ENCODE measurements around the gene TRMT61B. TPM values are rescaled to one million over a fixed set of nuclear protein-coding genes. Genes with fewer than 3 reads are reported as not detected.
A peak's percentile ranks its signal among the peaks of the same experiment; 100 is the strongest.

TRMT61B gene
- total RNA-seq, 1 donor from 2014 or later, result 16.8 TPM

- H3K9me3 Mint-ChIP-seq, result no peaks in the 10 kb centered on the region
- DNase-seq (no peak), ATAC-seq (ENCODE audit: low read depth) (no peak)
- intact Hi-C loops (cut with micrococcal nuclease), result no loop called here
- POLR2A ChIA-PET, result no interaction called here
- no peak overlapping the region for H3K4me3 Mint-ChIP-seq
- H3K4me1 Mint-ChIP-seq, result peaks cover 35% of the 10 kb centered on the region
- H3K27me3 Mint-ChIP-seq, result no peaks in the 10 kb centered on the region
- peaks cover 55% of the 10 kb centered on the region for H3K36me3 Mint-ChIP-seq (ENCODE audit: low read depth)
- no peak overlapping the region for H3K27ac Mint-ChIP-seq
- CTCF ChIA-PET, result no interaction called here
- TF ChIP-seq CTCF (IDR thresholded peaks at IDR 0.05), result no peak
These were observed 32.5 kb upstream of the TRMT61B start for GRCh38 chr2:28902584-28902983.

- POLR2A ChIA-PET, result interaction anchor here (0.9 kb wide), 1 partner anchor 32 kb away, joined by 3 read pairs; the partner anchor contains the start of gene TRMT61B
- DNase-seq, result no peak
- peaks cover 42% of the 10 kb centered on the region for H3K4me1 Mint-ChIP-seq
These were observed 31.7 kb upstream of the TRMT61B start for GRCh38 chr2:28901841-28902240.

GRCh38 chr2:28901202-28901601 is 31.1 kb upstream of the TRMT61B start:
- DNase-seq, result no peak
- Mint-ChIP-seq H3K27me3 (no peaks in the 10 kb centered on the region), H3K27ac (no peak overlapping the region), H3K4me1 (peaks cover 49% of the 10 kb centered on the region), H3K4me3 (no peak overlapping the region), H3K9me3 (no peaks in the 10 kb centered on the region), H3K36me3 (ENCODE audit: low read depth) (peaks cover 47% of the 10 kb centered on the region)
- intact Hi-C loops (cut with micrococcal nuclease), result no loop called here
- ChIA-PET POLR2A (interaction anchor here (0.9 kb wide), 1 partner anchor 31 kb away, joined by 3 read pairs; the partner anchor contains the start of gene TRMT61B), CTCF (no interaction called here)
- no peak for ATAC-seq (ENCODE audit: low read depth)
- TF ChIP-seq CTCF (IDR thresholded peaks at IDR 0.05), result no peak

More at GRCh38 chr2:28901841-28902240, 31.7 kb upstream of the TRMT61B start:
- Mint-ChIP-seq H3K36me3 (ENCODE audit: low read depth) (peaks cover 52% of the 10 kb centered on the region), H3K4me3 (no peak overlapping the region), H3K27me3 (no peaks in the 10 kb centered on the region), H3K9me3 (no peaks in the 10 kb centered on the region), H3K27ac (no peak overlapping the region)
- intact Hi-C loops (cut with micrococcal nuclease), result no loop called here
- CTCF ChIA-PET, result no interaction called here
- ATAC-seq (ENCODE audit: low read depth), result no peak
- no peak for TF ChIP-seq CTCF (IDR thresholded peaks at IDR 0.05)

GRCh38 chr2:28898048-28898447 is 27.9 kb upstream of the TRMT61B start:
- ATAC-seq (ENCODE audit: low read depth), result no peak
- H3K36me3 Mint-ChIP-seq (ENCODE audit: low read depth), result peaks cover 28% of the 10 kb centered on the region
- no peak overlapping the region for H3K27ac Mint-ChIP-seq
- ChIA-PET CTCF (no interaction called here), POLR2A (no interaction called here)
- no peak for DNase-seq
- H3K4me3 Mint-ChIP-seq, result peak overlapping the region; percentile 28
- peaks cover 59% of the 10 kb centered on the region for H3K4me1 Mint-ChIP-seq
- no peaks in the 10 kb centered on the region for H3K9me3 Mint-ChIP-seq
- H3K27me3 Mint-ChIP-seq, result no peaks in the 10 kb centered on the region
- no peak for TF ChIP-seq CTCF (IDR thresholded peaks at IDR 0.05)
- intact Hi-C loops (cut with micrococcal nuclease), result loop anchor here (5.0 to 10.0 kb wide), 3 partner anchors 76 to 1247 kb away; partner anchors contain the start of genes MRPL33 and YPEL5

- Mint-ChIP-seq H3K27ac (no peak overlapping the region), H3K36me3 (ENCODE audit: low read depth) (peaks cover 20% of the 10 kb centered on the region), H3K27me3 (no peaks in the 10 kb centered on the region), H3K4me1 (peaks cover 59% of the 10 kb centered on the region), H3K9me3 (no peaks in the 10 kb centered on the region), H3K4me3 (peak overlapping the region; percentile 99)
- TF ChIP-seq CTCF (IDR thresholded peaks at IDR 0.05), result no peak
- DNase-seq (no peak), ATAC-seq (ENCODE audit: low read depth) (no peak)
- ChIA-PET POLR2A (interaction anchor here (5.8 kb wide), 1 partner anchor 26 kb away, joined by 118 read pairs; the partner anchor contains the start of gene TRMT61B), CTCF (interaction anchor here (1.1 kb wide), 1 partner anchor 79 kb away, joined by 3 read pairs; no protein-coding TSS in a partner anchor)
- intact Hi-C loops (cut with micrococcal nuclease), result loop anchor here (5.0 to 10.0 kb wide), 3 partner anchors 75 to 1248 kb away; partner anchors contain the start of genes MRPL33 and YPEL5
These were observed 26.8 kb upstream of the TRMT61B start for GRCh38 chr2:28896906-28897305.
